SK-N-SH treated with all-trans-retinoic acid at 6 μM for 48 hours (cell line): Measurements from ENCODE around the gene PGAP6.
"Not testable (repeated sequence)": the region's sequence is repeated elsewhere in the genome, so short reads cannot be mapped to it uniquely, and the experiment has no call there.

Experiments used
- ATAC-seq: fragments of 200-7000 bp; cut with Tn5 transposase; 3 replicates; pipeline ENCODE4 v1.9.1; 2020; ENCODE audit warnings: mild to moderate bottlenecking, moderate library complexity
- ARNTL ChIP-seq: fragments of 450-650 bp; formaldehyde crosslinking; IDR thresholded peaks from 2 replicates; pipeline ENCODE4 v1.5.0; 2020; ENCODE audit warnings: low read depth, mild to moderate bottlenecking, moderate library complexity, borderline replicate concordance
- CSDC2 ChIP-seq: fragments of 250-450 bp; sonication (Bioruptor Pico); IDR thresholded peaks from 2 replicates; pipeline ENCODE4 v1.5.0; 2020; ENCODE audit warnings: mild to moderate bottlenecking, moderate library complexity
- ESRRG ChIP-seq: fragments of 250-450 bp; sonication (Bioruptor Pico); IDR thresholded peaks from 2 replicates; pipeline ENCODE4 v1.6.1; 2021; ENCODE audit warnings: mild to moderate bottlenecking
- GLIS3 ChIP-seq: fragments of 250-450 bp; sonication (Bioruptor Pico); IDR thresholded peaks from 2 replicates; pipeline ENCODE4 v1.5.0; 2020; ENCODE audit warnings: mild to moderate bottlenecking, moderate library complexity
- ISL1 ChIP-seq: fragments of 250-450 bp; sonication (Bioruptor Pico); IDR thresholded peaks from 2 replicates; pipeline ENCODE4 v2.1.2; 2022; ENCODE audit warnings: mild to moderate bottlenecking, moderate library complexity
- OSR1 ChIP-seq: fragments of 250-450 bp; sonication (Bioruptor Pico); IDR thresholded peaks from 2 replicates; pipeline ENCODE4 v1.8.0; 2022; ENCODE audit warnings: moderate library complexity, mild to moderate bottlenecking, inconsistent platforms
- PATZ1 ChIP-seq: fragments of 250-450 bp; sonication (Bioruptor Pico); IDR thresholded peaks from 2 replicates; pipeline ENCODE4 v1.8.0; 2020; ENCODE audit warnings: mild to moderate bottlenecking, moderate library complexity, borderline replicate concordance
- PPARA ChIP-seq: fragments of 250-450 bp; sonication (Bioruptor Pico); IDR thresholded peaks from 2 replicates; pipeline ENCODE4 v1.5.0; 2020; ENCODE audit warnings: mild to moderate bottlenecking, borderline replicate concordance
- SNAI2 ChIP-seq: fragments of 250-450 bp; sonication (Bioruptor Pico); IDR thresholded peaks from 2 replicates; pipeline ENCODE4 v1.5.0; 2020; ENCODE audit warnings: mild to moderate bottlenecking, moderate library complexity
- TCF4 ChIP-seq: fragments of 250-450 bp; sonication (Bioruptor Pico); IDR thresholded peaks from 2 replicates; pipeline ENCODE4 v1.8.0; 2021; ENCODE audit warnings: mild to moderate bottlenecking, moderate library complexity, borderline replicate concordance
- TOX ChIP-seq: fragments of 250-450 bp; sonication (Bioruptor Pico); IDR thresholded peaks from 2 replicates; pipeline ENCODE4 v1.8.0; 2021; ENCODE audit warnings: mild to moderate bottlenecking, moderate library complexity, borderline replicate concordance
- TSHZ2 ChIP-seq: fragments of 250-450 bp; sonication (Bioruptor Pico); IDR thresholded peaks from 2 replicates; pipeline ENCODE4 v1.5.0; 2020; ENCODE audit warnings: mild to moderate bottlenecking, moderate library complexity
- ZFP3 ChIP-seq: fragments of 250-450 bp; sonication (Bioruptor Pico); IDR thresholded peaks from 2 replicates; pipeline ENCODE4 v1.5.0; 2020; ENCODE audit warnings: mild to moderate bottlenecking, moderate library complexity
- ZFP30 ChIP-seq: fragments of 450-650 bp; formaldehyde crosslinking; IDR thresholded peaks from 2 replicates; pipeline ENCODE4 v1.5.0; 2022; ENCODE audit warnings: mild to moderate bottlenecking, moderate library complexity
- ZNF565 ChIP-seq: fragments of 450-650 bp; formaldehyde crosslinking; conservative IDR thresholded peaks from 2 replicates; pipeline ENCODE4 v1.5.0; 2020; ENCODE audit warnings: low read depth, mild to moderate bottlenecking, moderate library complexity
- ZNF70 ChIP-seq: fragments of 450-650 bp; formaldehyde crosslinking; IDR thresholded peaks from 2 replicates; pipeline ENCODE4 v1.5.0; 2020; ENCODE audit warnings: mild to moderate bottlenecking, moderate library complexity
- ZNF8 ChIP-seq: fragments of 450-650 bp; formaldehyde crosslinking; IDR thresholded peaks from 2 replicates; pipeline ENCODE4 v1.5.0; 2020; ENCODE audit warnings: mild to moderate bottlenecking, moderate library complexity
- TF ChIP-seq, protein P1 (sequence below): fragments of 250-450 bp; sonication (Bioruptor Pico); IDR thresholded peaks from 2 replicates; pipeline ENCODE4 v1.5.1; 2021; ENCODE audit warnings: mild to moderate bottlenecking, moderate library complexity
- TF ChIP-seq, protein P2 (sequence below): fragments of 250-450 bp; sonication (Bioruptor Pico); IDR thresholded peaks from 2 replicates; pipeline ENCODE4 v1.8.0; 2021; ENCODE audit warnings: low read depth, mild to moderate bottlenecking, moderate library complexity, borderline replicate concordance

Gene PGAP6

GRCh38 chr16:349211-349610 is 32.6 kb downstream of the PGAP6 start (continued):
- no peak for TF ChIP-seq PPARA
- no peak for TF ChIP-seq TSHZ2 (CRISPR knock-in tag)
- TF ChIP-seq ARNTL (CRISPR knock-in tag), result no peak
- TF ChIP-seq GLIS3 (CRISPR knock-in tag), result no peak
- no peak for TF ChIP-seq SNAI2 (CRISPR knock-in tag)
- no peak for TF ChIP-seq ISL1 (CRISPR knock-in tag)
- no peak for TF ChIP-seq ZFP30

GRCh38 chr16:348495-348894 is 33.3 kb downstream of the PGAP6 start:
- ATAC-seq, result not testable (repeated sequence)

GRCh38 chr16:347203-347602 is 34.6 kb downstream of the PGAP6 start:
- no peak for TF ChIP-seq CSDC2 (CRISPR knock-in tag)
- TF ChIP-seq ZNF565 (CRISPR knock-in tag), result no peak
- no peak for TF ChIP-seq TSHZ2 (CRISPR knock-in tag)
- TF ChIP-seq ZNF8, result no peak
- TF ChIP-seq PPARA, result no peak
- TF ChIP-seq, protein P1, sequence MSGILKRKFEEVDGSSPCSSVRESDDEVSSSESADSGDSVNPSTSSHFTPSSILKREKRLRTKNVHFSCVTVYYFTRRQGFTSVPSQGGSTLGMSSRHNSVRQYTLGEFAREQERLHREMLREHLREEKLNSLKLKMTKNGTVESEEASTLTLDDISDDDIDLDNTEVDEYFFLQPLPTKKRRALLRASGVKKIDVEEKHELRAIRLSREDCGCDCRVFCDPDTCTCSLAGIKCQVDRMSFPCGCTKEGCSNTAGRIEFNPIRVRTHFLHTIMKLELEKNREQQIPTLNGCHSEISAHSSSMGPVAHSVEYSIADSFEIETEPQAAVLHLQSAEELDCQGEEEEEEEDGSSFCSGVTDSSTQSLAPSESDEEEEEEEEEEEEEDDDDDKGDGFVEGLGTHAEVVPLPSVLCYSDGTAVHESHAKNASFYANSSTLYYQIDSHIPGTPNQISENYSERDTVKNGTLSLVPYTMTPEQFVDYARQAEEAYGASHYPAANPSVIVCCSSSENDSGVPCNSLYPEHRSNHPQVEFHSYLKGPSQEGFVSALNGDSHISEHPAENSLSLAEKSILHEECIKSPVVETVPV (CRISPR knock-in tag), result no peak
- no peak for TF ChIP-seq SNAI2 (CRISPR knock-in tag)
- no peak for TF ChIP-seq ARNTL (CRISPR knock-in tag)
- no peak for TF ChIP-seq TCF4
- TF ChIP-seq ZFP30, result no peak
- ATAC-seq, result no peak

GRCh38 chr16:346587-346986 is 35.2 kb downstream of the PGAP6 start:
- peak; percentile 48; the same call in 2 of the 3 replicates for ATAC-seq

DNA sequence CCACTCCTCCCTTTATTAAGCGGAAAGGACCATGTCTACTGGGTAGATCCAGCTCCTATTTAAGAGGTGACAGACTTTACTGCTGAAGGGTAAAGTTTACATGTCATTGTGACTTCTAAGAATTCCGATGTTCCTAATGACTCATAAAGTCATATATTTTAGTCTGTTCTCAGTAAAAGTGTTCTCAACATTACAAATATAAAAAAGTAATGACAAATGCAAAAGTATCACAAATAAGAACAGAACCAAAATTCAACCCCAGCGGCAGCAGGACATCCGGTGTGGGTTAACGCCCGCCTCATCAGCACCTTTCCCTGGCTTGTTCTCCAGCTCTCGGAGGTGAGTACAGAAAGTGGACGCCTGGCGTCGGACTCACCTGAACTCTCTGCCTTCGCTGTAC is 36.0 kb downstream of the PGAP6 start:
- ATAC-seq, result no peak
- TF ChIP-seq CSDC2 (CRISPR knock-in tag) (no peak), ZFP3 (no peak), TCF4 (no peak), TOX (CRISPR knock-in tag) (no peak), GLIS3 (CRISPR knock-in tag) (no peak), PATZ1 (no peak), SNAI2 (CRISPR knock-in tag) (no peak)
- TF ChIP-seq, protein P2, sequence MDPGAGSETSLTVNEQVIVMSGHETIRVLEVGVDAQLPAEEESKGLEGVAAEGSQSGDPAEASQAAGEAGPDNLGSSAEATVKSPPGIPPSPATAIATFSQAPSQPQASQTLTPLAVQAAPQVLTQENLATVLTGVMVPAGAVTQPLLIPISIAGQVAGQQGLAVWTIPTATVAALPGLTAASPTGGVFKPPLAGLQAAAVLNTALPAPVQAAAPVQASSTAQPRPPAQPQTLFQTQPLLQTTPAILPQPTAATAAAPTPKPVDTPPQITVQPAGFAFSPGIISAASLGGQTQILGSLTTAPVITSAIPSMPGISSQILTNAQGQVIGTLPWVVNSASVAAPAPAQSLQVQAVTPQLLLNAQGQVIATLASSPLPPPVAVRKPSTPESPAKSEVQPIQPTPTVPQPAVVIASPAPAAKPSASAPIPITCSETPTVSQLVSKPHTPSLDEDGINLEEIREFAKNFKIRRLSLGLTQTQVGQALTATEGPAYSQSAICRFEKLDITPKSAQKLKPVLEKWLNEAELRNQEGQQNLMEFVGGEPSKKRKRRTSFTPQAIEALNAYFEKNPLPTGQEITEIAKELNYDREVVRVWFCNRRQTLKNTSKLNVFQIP (CRISPR knock-in tag), result no peak
- TF ChIP-seq, protein P1 (CRISPR knock-in tag), result no peak

More at GRCh38 chr16:346587-346986, 35.2 kb downstream of the PGAP6 start:
- TF ChIP-seq, protein P2 (CRISPR knock-in tag), result no peak
- no peak for TF ChIP-seq ISL1 (CRISPR knock-in tag)
- no peak for TF ChIP-seq OSR1 (CRISPR knock-in tag)
- TF ChIP-seq ZNF565 (CRISPR knock-in tag), result no peak
- no peak for TF ChIP-seq ESRRG (CRISPR knock-in tag)
- TF ChIP-seq ZNF70 (CRISPR knock-in tag), result no peak
- no peak for TF ChIP-seq TCF4
- TF ChIP-seq TOX (CRISPR knock-in tag), result no peak
